Subcutaneous adipose tissue (tissue), 4 donors: ENCODE measurements around the gene ARID1B. TPM values are rescaled to one million over a fixed set of nuclear protein-coding genes. Genes with fewer than 3 reads are reported as not detected.

Experiments used
- total RNA-seq, 4 donors: library from RNA; depleted of rRNA; stranded (reverse); fragments of >200 nt; gene quantifications; one replicate each; pipeline ENCODE4 v1.1.0, GENCODE V29; 2016
- TF ChIP-seq, protein P1 (sequence below): fragments of 450-650 bp; IDR thresholded peaks from one replicate; pipeline ENCODE4 v1.5.1; 2016; ENCODE audit warnings: low read depth, mild to moderate bottlenecking, control low read depth, antibody characterized with exemption, moderate library complexity

The ARID1B gene
- total RNA-seq, 4 donors from 2014 or later: 93.8 to 137 (median 104) TPM

DNA sequence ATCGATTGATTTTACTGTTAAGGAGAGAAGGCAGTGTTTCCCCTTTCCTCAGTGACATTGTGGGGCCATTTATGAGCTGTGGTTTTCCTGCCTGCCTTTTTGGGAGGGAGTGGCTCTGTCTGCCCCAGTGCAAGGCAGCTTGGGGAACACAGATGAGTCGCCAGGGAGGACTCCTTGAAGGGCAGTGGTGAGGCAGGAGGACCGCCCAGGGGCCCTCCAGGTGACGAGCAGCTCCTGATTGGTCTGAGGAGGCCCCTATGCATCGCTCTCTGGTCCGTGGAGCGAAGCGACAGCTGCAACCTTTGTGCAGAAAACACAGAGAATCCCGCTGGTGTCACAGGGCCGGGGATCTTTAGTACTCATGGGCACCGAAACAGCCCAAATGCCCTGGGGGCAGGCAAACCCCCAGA, 445.8 kb downstream of the ARID1B start:
- TF ChIP-seq, protein P1, sequence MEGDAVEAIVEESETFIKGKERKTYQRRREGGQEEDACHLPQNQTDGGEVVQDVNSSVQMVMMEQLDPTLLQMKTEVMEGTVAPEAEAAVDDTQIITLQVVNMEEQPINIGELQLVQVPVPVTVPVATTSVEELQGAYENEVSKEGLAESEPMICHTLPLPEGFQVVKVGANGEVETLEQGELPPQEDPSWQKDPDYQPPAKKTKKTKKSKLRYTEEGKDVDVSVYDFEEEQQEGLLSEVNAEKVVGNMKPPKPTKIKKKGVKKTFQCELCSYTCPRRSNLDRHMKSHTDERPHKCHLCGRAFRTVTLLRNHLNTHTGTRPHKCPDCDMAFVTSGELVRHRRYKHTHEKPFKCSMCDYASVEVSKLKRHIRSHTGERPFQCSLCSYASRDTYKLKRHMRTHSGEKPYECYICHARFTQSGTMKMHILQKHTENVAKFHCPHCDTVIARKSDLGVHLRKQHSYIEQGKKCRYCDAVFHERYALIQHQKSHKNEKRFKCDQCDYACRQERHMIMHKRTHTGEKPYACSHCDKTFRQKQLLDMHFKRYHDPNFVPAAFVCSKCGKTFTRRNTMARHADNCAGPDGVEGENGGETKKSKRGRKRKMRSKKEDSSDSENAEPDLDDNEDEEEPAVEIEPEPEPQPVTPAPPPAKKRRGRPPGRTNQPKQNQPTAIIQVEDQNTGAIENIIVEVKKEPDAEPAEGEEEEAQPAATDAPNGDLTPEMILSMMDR: no peak

DNA sequence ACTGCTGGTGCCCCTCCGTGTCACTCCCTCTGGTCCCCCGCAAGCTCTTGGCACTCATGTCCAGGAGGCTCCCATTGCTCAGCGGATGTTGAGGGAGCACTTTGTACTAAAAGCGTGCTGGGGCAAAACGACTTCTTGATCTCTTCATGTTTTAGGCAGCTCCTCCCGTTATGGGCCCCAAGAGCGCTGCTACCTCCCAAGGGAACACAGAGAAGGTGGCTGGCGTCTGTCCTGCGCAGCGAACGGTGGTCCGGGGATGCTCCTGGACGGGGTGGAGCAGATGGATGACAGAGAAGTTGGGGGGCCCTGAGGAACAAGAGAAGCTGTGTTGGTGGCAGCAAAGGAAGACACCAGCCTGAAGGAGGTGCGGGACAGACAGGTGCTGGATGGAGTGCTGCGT, 446.3 kb downstream of the ARID1B start:
- TF ChIP-seq, protein P1: no peak

DNA sequence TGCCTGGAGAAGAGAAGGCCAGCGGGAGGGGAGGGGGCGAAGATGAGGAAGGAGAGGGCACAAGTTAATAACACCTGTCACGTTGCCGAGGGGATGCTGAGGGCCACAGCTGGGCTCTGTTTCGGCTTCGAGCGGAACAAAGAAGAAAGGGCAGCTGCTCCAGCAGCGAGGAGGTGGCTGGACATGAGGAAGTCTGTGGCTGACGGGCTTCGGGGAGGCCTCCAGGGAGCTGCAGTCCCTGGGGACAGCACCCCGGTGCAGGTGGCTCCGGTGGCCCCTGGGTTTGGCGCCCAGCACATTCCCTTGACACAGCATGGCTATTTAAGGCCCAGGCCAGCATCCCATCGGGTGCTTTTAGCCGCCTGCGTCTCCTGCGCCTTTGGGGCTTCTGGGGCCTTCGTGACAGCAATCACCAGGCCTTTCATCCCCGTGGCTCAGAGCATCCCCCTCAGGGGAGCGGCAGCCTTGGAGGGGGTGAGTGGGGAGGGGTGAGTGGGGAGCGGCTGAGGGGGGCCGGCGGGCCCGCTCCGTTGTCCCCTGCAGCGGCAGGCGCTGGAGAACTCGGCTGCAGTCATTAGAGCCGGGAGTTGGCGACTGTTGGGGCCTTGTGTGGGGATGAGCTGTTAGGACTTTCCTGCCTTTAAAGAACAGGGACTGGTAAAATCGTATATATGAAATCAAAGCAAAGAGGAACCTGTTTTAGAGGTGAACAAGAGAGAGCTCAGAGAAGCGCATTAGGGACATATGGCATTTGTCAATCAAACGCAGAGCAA, 447.2 kb downstream of the ARID1B start:
- TF ChIP-seq, protein P1: no peak

- TF ChIP-seq, protein P1: no peak
Measured at GRCh38 chr6:157224951-157225574, 447.9 kb downstream of the ARID1B start.

DNA sequence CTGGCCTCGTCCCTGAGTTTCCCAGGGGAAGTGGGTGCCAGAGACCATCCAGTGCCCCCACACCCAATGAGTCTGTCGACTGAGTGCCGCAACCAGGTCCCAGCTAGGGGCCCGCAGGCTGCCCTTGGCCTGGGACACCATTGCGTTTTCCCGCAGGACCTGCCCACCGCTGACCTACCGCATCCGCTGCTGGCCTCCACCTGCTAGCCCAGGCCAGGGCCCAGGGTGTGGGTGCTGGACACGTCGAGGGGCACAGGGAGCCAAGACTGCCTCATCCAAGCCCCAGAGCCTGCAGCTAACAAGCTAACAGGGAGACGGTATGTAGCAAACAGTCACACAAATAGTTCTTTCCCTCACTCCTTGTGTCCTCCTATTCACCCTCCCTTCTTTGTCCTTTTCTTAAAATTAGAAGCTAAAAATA, 448.4 kb downstream of the ARID1B start:
- TF ChIP-seq, protein P1: no peak

DNA sequence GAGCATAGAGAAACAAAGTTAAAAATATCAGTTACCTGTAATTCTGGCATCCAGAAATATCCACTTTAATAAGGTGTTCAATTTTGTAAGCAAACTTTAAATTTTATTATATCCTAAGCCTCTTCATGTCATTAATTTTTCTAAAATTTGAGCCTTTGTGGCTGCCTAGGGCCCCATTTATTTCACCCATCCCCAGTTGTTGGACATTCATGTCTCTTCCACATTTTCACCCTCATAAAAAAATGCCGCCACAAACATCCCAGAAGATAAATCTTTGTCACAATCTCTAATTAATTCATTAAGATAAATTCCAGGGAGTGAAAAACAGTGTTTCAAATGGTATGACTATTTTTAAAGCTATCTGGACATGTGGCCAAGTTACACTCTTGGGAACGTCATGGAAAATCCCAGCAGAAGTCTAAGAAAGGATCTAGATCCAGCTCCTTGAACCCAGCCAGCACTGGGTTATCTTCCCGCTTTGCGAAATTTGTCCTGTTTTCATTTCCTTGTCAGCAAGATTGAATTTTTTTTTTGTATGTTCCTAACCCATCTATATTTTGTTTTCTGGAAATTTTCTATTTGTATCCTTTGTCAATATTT, 448.9 kb downstream of the ARID1B start:
- TF ChIP-seq, protein P1: no peak

- TF ChIP-seq, protein P1: no peak
Measured at GRCh38 chr6:157226761-157227160, 449.6 kb downstream of the ARID1B start.
